Liver (tissue), 3 donors: ENCODE results near the gene THSD4.

Source experiments
- CTCF ChIP-seq: fragments of 150-350 bp; IDR thresholded peaks from 2 replicates; pipeline ENCODE4 v1.5.1; 2017; ENCODE audit warnings: improper control_type of control experiment, low read depth, low read length; ENCODE audit not compliant: missing input control
- GABPA ChIP-seq, 2 donors: IDR thresholded peaks in 1 of 2; conservative IDR thresholded peaks in 1 of 2; 2 replicates each; pipeline ENCODE4 v1.6.1; 2016; ENCODE audit warnings: antibody characterized with exemption in 2 of 2, mild to moderate bottlenecking in 1 of 2, moderate library complexity in 1 of 2
- JUND ChIP-seq, 2 donors: IDR thresholded peaks; 2 replicates each; pipeline ENCODE4 v1.6.1; 2016; ENCODE audit warnings: antibody characterized with exemption in 2 of 2
- MAX ChIP-seq: IDR thresholded peaks from 2 replicates; pipeline ENCODE4 v1.6.1; 2016; ENCODE audit warnings: antibody characterized with exemption
- RAD21 ChIP-seq, 2 donors: IDR thresholded peaks; 2 replicates each; pipeline ENCODE4 v1.6.1; 2016; ENCODE audit warnings: antibody characterized with exemption in 2 of 2, mild to moderate bottlenecking in 2 of 2
- SP1 ChIP-seq: IDR thresholded peaks from 2 replicates; pipeline ENCODE4 v1.6.1; 2018; ENCODE audit warnings: antibody characterized with exemption, mild to moderate bottlenecking
- TAF1 ChIP-seq: conservative IDR thresholded peaks from 2 replicates; pipeline ENCODE4 v1.6.1; 2016; ENCODE audit warnings: antibody characterized with exemption, mild to moderate bottlenecking
- YY1 ChIP-seq: IDR thresholded peaks from 2 replicates; pipeline ENCODE4 v1.6.1; 2016; ENCODE audit warnings: antibody characterized with exemption, mild to moderate bottlenecking
- TF ChIP-seq, protein P1 (sequence below): IDR thresholded peaks from 2 replicates; pipeline ENCODE4 v1.6.1; 2016; ENCODE audit warnings: antibody characterized with exemption, mild to moderate bottlenecking
- donor health status: healthy.
- donor health status: healthy.

DNA sequence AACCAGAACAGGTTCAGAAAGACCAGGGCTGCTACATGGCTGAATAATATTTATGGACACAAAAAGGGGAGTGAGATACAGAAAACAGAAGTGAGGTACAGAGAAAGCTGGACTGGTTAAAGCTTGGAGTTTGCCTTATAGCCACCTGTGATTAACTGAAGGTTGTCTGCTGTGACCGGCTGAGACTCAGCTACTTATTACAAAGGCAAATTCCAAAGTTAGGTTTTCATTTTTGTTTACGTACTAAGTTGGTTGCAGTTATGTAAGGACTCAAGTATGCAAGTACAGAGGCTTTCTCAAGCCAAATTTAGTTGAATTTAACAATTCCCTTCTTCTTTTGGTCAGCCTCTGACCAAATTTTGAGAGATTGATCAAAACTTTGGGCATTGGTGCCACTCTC lies 264.6 kb downstream of the THSD4 start:
- no peak for TF ChIP-seq CTCF
- TF ChIP-seq RAD21 (IDR thresholded peaks at IDR 0.05), result no peak
- TF ChIP-seq SP1, result no peak
- TF ChIP-seq, protein P1, sequence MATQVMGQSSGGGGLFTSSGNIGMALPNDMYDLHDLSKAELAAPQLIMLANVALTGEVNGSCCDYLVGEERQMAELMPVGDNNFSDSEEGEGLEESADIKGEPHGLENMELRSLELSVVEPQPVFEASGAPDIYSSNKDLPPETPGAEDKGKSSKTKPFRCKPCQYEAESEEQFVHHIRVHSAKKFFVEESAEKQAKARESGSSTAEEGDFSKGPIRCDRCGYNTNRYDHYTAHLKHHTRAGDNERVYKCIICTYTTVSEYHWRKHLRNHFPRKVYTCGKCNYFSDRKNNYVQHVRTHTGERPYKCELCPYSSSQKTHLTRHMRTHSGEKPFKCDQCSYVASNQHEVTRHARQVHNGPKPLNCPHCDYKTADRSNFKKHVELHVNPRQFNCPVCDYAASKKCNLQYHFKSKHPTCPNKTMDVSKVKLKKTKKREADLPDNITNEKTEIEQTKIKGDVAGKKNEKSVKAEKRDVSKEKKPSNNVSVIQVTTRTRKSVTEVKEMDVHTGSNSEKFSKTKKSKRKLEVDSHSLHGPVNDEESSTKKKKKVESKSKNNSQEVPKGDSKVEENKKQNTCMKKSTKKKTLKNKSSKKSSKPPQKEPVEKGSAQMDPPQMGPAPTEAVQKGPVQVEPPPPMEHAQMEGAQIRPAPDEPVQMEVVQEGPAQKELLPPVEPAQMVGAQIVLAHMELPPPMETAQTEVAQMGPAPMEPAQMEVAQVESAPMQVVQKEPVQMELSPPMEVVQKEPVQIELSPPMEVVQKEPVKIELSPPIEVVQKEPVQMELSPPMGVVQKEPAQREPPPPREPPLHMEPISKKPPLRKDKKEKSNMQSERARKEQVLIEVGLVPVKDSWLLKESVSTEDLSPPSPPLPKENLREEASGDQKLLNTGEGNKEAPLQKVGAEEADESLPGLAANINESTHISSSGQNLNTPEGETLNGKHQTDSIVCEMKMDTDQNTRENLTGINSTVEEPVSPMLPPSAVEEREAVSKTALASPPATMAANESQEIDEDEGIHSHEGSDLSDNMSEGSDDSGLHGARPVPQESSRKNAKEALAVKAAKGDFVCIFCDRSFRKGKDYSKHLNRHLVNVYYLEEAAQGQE, result no peak
- TF ChIP-seq MAX, result no peak
- TF ChIP-seq YY1, result no peak
- TF ChIP-seq GABPA (IDR thresholded peaks at IDR 0.05 in 1 of 2, conservative IDR thresholded peaks at IDR 0.05 in 1 of 2), result no peak
- TF ChIP-seq TAF1, result no peak
- TF ChIP-seq JUND (IDR thresholded peaks at IDR 0.05), result no peak
